Measurements from ENCODE around the gene GRIK3. TPM values are rescaled to one million over a fixed set of nuclear protein-coding genes. Genes with fewer than 3 reads are reported as not detected.

GRIK3 gene
- total RNA-seq, 6 experiments from 2014 or later: not detected

- no peak for TF ChIP-seq CTCF (IDR thresholded peaks at IDR 0.05)
- Mint-ChIP-seq H3K27ac (no peak overlapping the region), H3K36me3 (ENCODE audit: low read depth) (peaks cover 10% of the 10 kb centered on the region; the same call in 1 of the 2 replicates), H3K27me3 (ENCODE audit: insufficient read depth) (peaks cover 2% of the 10 kb centered on the region; the same call in 1 of the 2 replicates), H3K4me3 (no peak overlapping the region), H3K9me3 (peaks cover 50% of the 10 kb centered on the region), H3K4me1 (ENCODE audit: low read depth) (no peaks in the 10 kb centered on the region)
- DNase-seq: no peak
These were observed 34.6 kb upstream of the GRIK3 start for GRCh38 chr1:37068897-37069296.

- peaks cover 49% of the 10 kb centered on the region for H3K9me3 Mint-ChIP-seq
- H3K27ac Mint-ChIP-seq: no peak overlapping the region
- H3K27me3 Mint-ChIP-seq (ENCODE audit: insufficient read depth): peaks cover 2% of the 10 kb centered on the region; the same call in 1 of the 2 replicates
- no peak for DNase-seq
- H3K4me3 Mint-ChIP-seq: no peak overlapping the region
- H3K36me3 Mint-ChIP-seq (ENCODE audit: low read depth): peaks cover 10% of the 10 kb centered on the region; the same call in 1 of the 2 replicates
- TF ChIP-seq CTCF (IDR thresholded peaks at IDR 0.05): no peak
- no peaks in the 10 kb centered on the region for H3K4me1 Mint-ChIP-seq (ENCODE audit: low read depth)
These were observed 33.9 kb upstream of the GRIK3 start for GRCh38 chr1:37068260-37068659.

GRCh38 chr1:37064039-37064438 lies 29.7 kb upstream of the GRIK3 start:
- no peak overlapping the region for H3K27ac Mint-ChIP-seq
- H3K4me1 Mint-ChIP-seq (ENCODE audit: low read depth): no peaks in the 10 kb centered on the region
- no peak for DNase-seq
- H3K9me3 Mint-ChIP-seq: peaks cover 51% of the 10 kb centered on the region
- H3K36me3 Mint-ChIP-seq (ENCODE audit: low read depth): peaks cover 10% of the 10 kb centered on the region; the same call in 1 of the 2 replicates
- no peak overlapping the region for H3K4me3 Mint-ChIP-seq
- peaks cover 4% of the 10 kb centered on the region; the same call in 1 of the 2 replicates for H3K27me3 Mint-ChIP-seq (ENCODE audit: insufficient read depth)
- no peak for TF ChIP-seq CTCF (IDR thresholded peaks at IDR 0.05)

- no peaks in the 10 kb centered on the region for H3K4me1 Mint-ChIP-seq (ENCODE audit: low read depth)
- H3K36me3 Mint-ChIP-seq (ENCODE audit: low read depth): no peaks in the 10 kb centered on the region
- peaks cover 37% of the 10 kb centered on the region for H3K9me3 Mint-ChIP-seq
- H3K27ac Mint-ChIP-seq: no peak overlapping the region
- no peak for TF ChIP-seq CTCF (IDR thresholded peaks at IDR 0.05)
- DNase-seq: no peak
- H3K4me3 Mint-ChIP-seq: no peak overlapping the region
- H3K27me3 Mint-ChIP-seq (ENCODE audit: insufficient read depth): peaks cover 2% of the 10 kb centered on the region; the same call in 1 of the 2 replicates
These were observed 25.0 kb upstream of the GRIK3 start for GRCh38 chr1:37059346-37059745.

GRCh38 chr1:37058424-37058988 lies 24.2 kb upstream of the GRIK3 start:
- no peak for DNase-seq
- H3K27me3 Mint-ChIP-seq (ENCODE audit: insufficient read depth): peaks cover 2% of the 10 kb centered on the region; the same call in 1 of the 2 replicates
- no peaks in the 10 kb centered on the region for H3K4me1 Mint-ChIP-seq (ENCODE audit: low read depth)
- peaks cover 36% of the 10 kb centered on the region for H3K9me3 Mint-ChIP-seq
- TF ChIP-seq CTCF (IDR thresholded peaks at IDR 0.05): no peak
- no peaks in the 10 kb centered on the region for H3K36me3 Mint-ChIP-seq (ENCODE audit: low read depth)
- no peak overlapping the region for H3K27ac Mint-ChIP-seq
- H3K4me3 Mint-ChIP-seq: no peak overlapping the region

Data from HFFc6 (cell line).